PC-3 (cell line): ENCODE measurements around the gene RAI14. TPM values are rescaled to one million over a fixed set of nuclear protein-coding genes. Genes with fewer than 3 reads are reported as not detected.

ENCODE experiments used
- ATAC-seq: fragments of 200-7000 bp; cut with Tn5 transposase; 2 replicates; pipeline ENCODE4 v1.9.1; 2020; ENCODE audit warnings: mild to moderate bottlenecking, moderate library complexity
- BruUV-seq: library from RNA; stranded (reverse); fragments of 400-500 nt; replicated peaks from 2 replicates; lab custom pipeline; 2021; lab: Mats Ljungman, UMichigan
- CTCF ChIA-PET: fragments of 300-600 bp; sonication (Branson Sonifier 250); formaldehyde crosslinking; loops from one replicate; lab custom pipeline; 2022; ENCODE audit warnings: antibody characterized with exemption; lab: Charles Lee
- POLR2A ChIA-PET: fragments of 300-600 bp; sonication (Branson Sonifier 250); formaldehyde crosslinking; loops from one replicate; lab custom pipeline; 2022; ENCODE audit warnings: antibody characterized with exemption; ENCODE audit not compliant: unreplicated experiment; lab: Charles Lee
- DNase-seq: peaks from one replicate; pipeline ENCODE4 v3.0.0-alpha.2; 2015
- H2AFZ ChIP-seq: fragments of 300-600 bp; sonication (generic); 2 replicates; pipeline ENCODE4 v1.6.0; 2016; ENCODE audit warnings: antibody characterized with exemption, low read length
- H3F3A ChIP-seq: fragments of 300-600 bp; sonication (generic); one replicate; pipeline ENCODE4 v1.6.0; 2017; ENCODE audit warnings: antibody characterized with exemption, low read length, control low read depth, mild to moderate bottlenecking; ENCODE audit not compliant: unreplicated experiment
- H3K27ac ChIP-seq: fragments of 300-600 bp; sonication (generic); 2 replicates; pipeline ENCODE4 v1.5.1; 2016; ENCODE audit warnings: mild to moderate bottlenecking, low read length
- H3K27me3 ChIP-seq: fragments of 300-600 bp; sonication (generic); 2 replicates; pipeline ENCODE4 v1.6.1; 2016; ENCODE audit warnings: low read length, mixed read lengths
- H3K36me3 ChIP-seq: fragments of 300-600 bp; sonication (generic); 2 replicates; pipeline ENCODE4 v1.6.1; 2016; ENCODE audit warnings: low read depth, mixed run types, low read length, mixed read lengths
- H3K4me1 ChIP-seq: fragments of 300-600 bp; sonication (generic); 2 replicates; pipeline ENCODE4 v1.5.1; 2016; ENCODE audit warnings: low read length; ENCODE audit not compliant: insufficient read depth
- H3K4me2 ChIP-seq: fragments of 300-600 bp; sonication (generic); 2 replicates; pipeline ENCODE4 v1.6.0; 2016; ENCODE audit warnings: low read length
- H3K4me3 ChIP-seq: fragments of 300-600 bp; sonication (generic); 2 replicates; pipeline ENCODE4 v1.5.1; 2016; ENCODE audit warnings: mild to moderate bottlenecking, low read length, mixed read lengths
- H3K79me2 ChIP-seq: fragments of 300-600 bp; sonication (generic); 2 replicates; pipeline ENCODE4 v1.6.1; 2017; ENCODE audit warnings: low read length, mixed read lengths
- H3K9ac ChIP-seq: fragments of 300-600 bp; sonication (generic); 2 replicates; pipeline ENCODE4 v1.6.0; 2016; ENCODE audit warnings: mild to moderate bottlenecking, low read length
- H3K9me2 ChIP-seq: fragments of 300-600 bp; sonication (generic); replicated peaks from 2 replicates; pipeline ENCODE4 v1.6.1; 2016; ENCODE audit warnings: mixed run types, low read length, mixed read lengths
- H3K9me3 ChIP-seq: fragments of 300-600 bp; sonication (generic); 2 replicates; pipeline ENCODE4 v1.6.1; 2016; ENCODE audit warnings: low read length, mixed read lengths
- H4K20me1 ChIP-seq: fragments of 300-600 bp; sonication (generic); 2 replicates; pipeline ENCODE4 v1.6.1; 2016; ENCODE audit warnings: low read length, mixed read lengths
- CTCF ChIP-seq: fragments of 300-600 bp; sonication (generic); conservative IDR thresholded peaks from 2 replicates; pipeline ENCODE4 v1.5.1; 2017; ENCODE audit warnings: antibody characterized with exemption, low read depth, mild to moderate bottlenecking, low read length
- EZH2 ChIP-seq: fragments of 300-600 bp; sonication (generic); IDR thresholded peaks from one replicate; pipeline ENCODE4 v1.6.1; 2017; ENCODE audit warnings: antibody characterized with exemption, mild to moderate bottlenecking, low read length; ENCODE audit not compliant: unreplicated experiment
- EZH2phosphoT487 ChIP-seq: fragments of 300-600 bp; sonication (generic); IDR thresholded peaks from 2 replicates; pipeline ENCODE4 v1.6.1; 2018; ENCODE audit warnings: mild to moderate bottlenecking, antibody characterized with exemption, low read length, borderline replicate concordance
- intact Hi-C: fragments of 100-400 bp; cut with micrococcal nuclease; formaldehyde crosslinking; loops from 2 replicates; pipeline ENCODE4 v1.9.0; 2023
- total RNA-seq: library from RNA; depleted of rRNA; stranded (reverse); fragments of >200 nt; gene quantifications from 2 replicates; pipeline ENCODE4 v1.2.3, GENCODE V29; 2014

Gene RAI14
- total RNA-seq, 1 experiment from 2014 or later: 73.5 TPM

GRCh38 chr5:34735491-34736426 is 79.6 kb downstream of the RAI14 start:
- TF ChIP-seq EZH2 (no peak), CTCF (no peak), EZH2phosphoT487 (no peak)
- Histone ChIP-seq H3F3A (no peaks in the 10 kb centered on the region), H4K20me1 (no peaks in the 10 kb centered on the region), H3K4me2 (no peak overlapping the region), H3K27me3 (no peaks in the 10 kb centered on the region), H3K4me3 (no peak overlapping the region), H3K9me3 (no peaks in the 10 kb centered on the region), H3K4me1 (no peaks in the 10 kb centered on the region), H3K9ac (no peak overlapping the region), H2AFZ (no peak overlapping the region), H3K79me2 (peaks cover 30% of the 10 kb centered on the region), H3K36me3 (peaks cover 2% of the 10 kb centered on the region), H3K27ac (no peak overlapping the region), H3K9me2 (no peaks in the 10 kb centered on the region)
- CTCF ChIA-PET: no interaction called here
- no peak for DNase-seq
- POLR2A ChIA-PET: interaction anchor here (0.7 kb wide), 1 partner anchor 12 kb away, joined by 5 read pairs; no protein-coding TSS in a partner anchor
- no peak for ATAC-seq
- no TSS peak for BruUV-seq
- intact Hi-C loops: no loop called here

GRCh38 chr5:34736445-34737115 is 80.5 kb downstream of the RAI14 start:
- no peak overlapping the region for H2AFZ ChIP-seq
- H3K4me3 ChIP-seq: no peak overlapping the region
- no peak overlapping the region for H3K4me2 ChIP-seq
- H3K27ac ChIP-seq: no peak overlapping the region
- DNase-seq (no peak), ATAC-seq (no peak)
- BruUV-seq: no TSS peak
- no peaks in the 10 kb centered on the region for H3K27me3 ChIP-seq
- H3K36me3 ChIP-seq: peaks cover 2% of the 10 kb centered on the region
- no peaks in the 10 kb centered on the region for H3K4me1 ChIP-seq
- H3K79me2 ChIP-seq: peaks cover 38% of the 10 kb centered on the region
- H3K9me2 ChIP-seq: no peaks in the 10 kb centered on the region
- H3K9ac ChIP-seq: no peak overlapping the region
- CTCF ChIA-PET: no interaction called here
- POLR2A ChIA-PET: no interaction called here
- intact Hi-C loops: no loop called here
- no peaks in the 10 kb centered on the region for H3F3A ChIP-seq
- no peaks in the 10 kb centered on the region for H3K9me3 ChIP-seq
- TF ChIP-seq EZH2phosphoT487 (no peak), EZH2 (no peak), CTCF (no peak)
- no peaks in the 10 kb centered on the region for H4K20me1 ChIP-seq
